Peyer's patch (tissue), 4 donors: ENCODE results near the gene BCAS3.
"Not testable (repeated sequence)": the region's sequence is repeated elsewhere in the genome, so short reads cannot be mapped to it uniquely, and the experiment has no call there.

ENCODE experiments used
- POLR2A ChIP-seq, 2 donors: fragments of 450-650 bp; IDR thresholded peaks; one replicate each; pipeline ENCODE4 v1.5.1; 2017; ENCODE audit warnings: antibody characterized with exemption in 2 of 2, mild to moderate bottlenecking in 2 of 2, moderate library complexity in 2 of 2
- TF ChIP-seq, protein P1 (sequence below), 6 experiments: fragments of 450-650 bp in 4 of 6; fragments of 200-600 bp in 2 of 6; sonication (generic) in 1 of 6; IDR thresholded peaks; one replicate each; pipeline ENCODE4 v1.5.1; 2017 to 2019; ENCODE audit warnings: antibody characterized with exemption in 6 of 6, mild to moderate bottlenecking in 3 of 6, moderate library complexity in 1 of 6

GRCh38 chr17:60674637-60675036 lies 3.0 kb upstream of the BCAS3 start:
- not testable (repeated sequence) for TF ChIP-seq POLR2A (IDR thresholded peaks at IDR 0.05)
- TF ChIP-seq, protein P1, sequence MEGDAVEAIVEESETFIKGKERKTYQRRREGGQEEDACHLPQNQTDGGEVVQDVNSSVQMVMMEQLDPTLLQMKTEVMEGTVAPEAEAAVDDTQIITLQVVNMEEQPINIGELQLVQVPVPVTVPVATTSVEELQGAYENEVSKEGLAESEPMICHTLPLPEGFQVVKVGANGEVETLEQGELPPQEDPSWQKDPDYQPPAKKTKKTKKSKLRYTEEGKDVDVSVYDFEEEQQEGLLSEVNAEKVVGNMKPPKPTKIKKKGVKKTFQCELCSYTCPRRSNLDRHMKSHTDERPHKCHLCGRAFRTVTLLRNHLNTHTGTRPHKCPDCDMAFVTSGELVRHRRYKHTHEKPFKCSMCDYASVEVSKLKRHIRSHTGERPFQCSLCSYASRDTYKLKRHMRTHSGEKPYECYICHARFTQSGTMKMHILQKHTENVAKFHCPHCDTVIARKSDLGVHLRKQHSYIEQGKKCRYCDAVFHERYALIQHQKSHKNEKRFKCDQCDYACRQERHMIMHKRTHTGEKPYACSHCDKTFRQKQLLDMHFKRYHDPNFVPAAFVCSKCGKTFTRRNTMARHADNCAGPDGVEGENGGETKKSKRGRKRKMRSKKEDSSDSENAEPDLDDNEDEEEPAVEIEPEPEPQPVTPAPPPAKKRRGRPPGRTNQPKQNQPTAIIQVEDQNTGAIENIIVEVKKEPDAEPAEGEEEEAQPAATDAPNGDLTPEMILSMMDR (IDR thresholded peaks at IDR 0.05) = not testable (repeated sequence)
